ENCODE measurements around the gene ZNF80. TPM values are rescaled to one million over a fixed set of nuclear protein-coding genes. Genes with fewer than 3 reads are reported as not detected.

Gene ZNF80
- total RNA-seq, 3 donors from 2014 or later: 0.16 to 0.33 TPM; not detected in 1

- Histone ChIP-seq H3K27ac (no peak overlapping the region), H3K4me1 (no peaks in the 10 kb centered on the region), H3K36me3 (no peaks in the 10 kb centered on the region), H3K9me3 (peaks cover 0 to 17% of the 10 kb centered on the region in 2 donors), H3K27me3 (no peaks in the 10 kb centered on the region), H3K4me3 (no peak overlapping the region)
- no peak for DNase-seq (ENCODE audit: low spot score in 2 of 2)
- no peak for TF ChIP-seq POLR2A (IDR thresholded peaks at IDR 0.05)
- TF ChIP-seq POLR2AphosphoS5 (IDR thresholded peaks at IDR 0.05): no peak
- no peak for TF ChIP-seq CTCF (IDR thresholded peaks at IDR 0.05)
- intact Hi-C loops (cut with DNase I; ENCODE audit: low total_unique reads): no loop called here
Measured at GRCh38 chr3:114272271-114272670, 34.9 kb upstream of the ZNF80 start.

- TF ChIP-seq POLR2AphosphoS5 (IDR thresholded peaks at IDR 0.05) (no peak), CTCF (IDR thresholded peaks at IDR 0.05) (no peak), POLR2A (IDR thresholded peaks at IDR 0.05) (no peak)
- H3K4me1 ChIP-seq: no peaks in the 10 kb centered on the region
- DNase-seq (ENCODE audit: low spot score in 2 of 2): no peak
- H3K27ac ChIP-seq: no peak overlapping the region
- intact Hi-C loops (cut with DNase I; ENCODE audit: low total_unique reads): no loop called here
- no peaks in the 10 kb centered on the region for H3K27me3 ChIP-seq
- H3K4me3 ChIP-seq: no peak overlapping the region
- H3K9me3 ChIP-seq: peaks cover 0 to 17% of the 10 kb centered on the region in 2 donors
- no peaks in the 10 kb centered on the region for H3K36me3 ChIP-seq
Measured at GRCh38 chr3:114270019-114270418, 32.6 kb upstream of the ZNF80 start.

GRCh38 chr3:114260152-114260551, 22.8 kb upstream of the ZNF80 start:
- TF ChIP-seq POLR2AphosphoS5 (IDR thresholded peaks at IDR 0.05) (no peak), CTCF (IDR thresholded peaks at IDR 0.05) (no peak)
- H3K36me3 ChIP-seq: no peaks in the 10 kb centered on the region
- no peak overlapping the region for H3K4me3 ChIP-seq
- DNase-seq (ENCODE audit: low spot score in 2 of 2): no peak
- H3K4me1 ChIP-seq: no peaks in the 10 kb centered on the region
- intact Hi-C loops (cut with DNase I; ENCODE audit: low total_unique reads): no loop called here
- H3K9me3 ChIP-seq: peaks cover 0 to 19% of the 10 kb centered on the region in 2 donors
- H3K27ac ChIP-seq: no peak overlapping the region
- no peaks in the 10 kb centered on the region for H3K27me3 ChIP-seq

GRCh38 chr3:114259566-114259965, 22.2 kb upstream of the ZNF80 start:
- Histone ChIP-seq H3K27me3 (no peaks in the 10 kb centered on the region), H3K4me3 (no peak overlapping the region), H3K27ac (no peak overlapping the region), H3K36me3 (no peaks in the 10 kb centered on the region), H3K4me1 (no peaks in the 10 kb centered on the region), H3K9me3 (peaks cover 0 to 19% of the 10 kb centered on the region in 2 donors)
- DNase-seq (ENCODE audit: low spot score in 2 of 2): no peak
- TF ChIP-seq POLR2A (IDR thresholded peaks at IDR 0.05) (no peak), POLR2AphosphoS5 (IDR thresholded peaks at IDR 0.05) (no peak), CTCF (IDR thresholded peaks at IDR 0.05) (no peak)
- intact Hi-C loops (cut with DNase I; ENCODE audit: low total_unique reads): no loop called here

GRCh38 chr3:114253505-114253904, 16.1 kb upstream of the ZNF80 start:
- Histone ChIP-seq H3K27ac (no peak overlapping the region), H3K27me3 (no peaks in the 10 kb centered on the region)
- TF ChIP-seq POLR2A (IDR thresholded peaks at IDR 0.05) (no peak), CTCF (IDR thresholded peaks at IDR 0.05) (no peak)

More at GRCh38 chr3:114253505-114253904, 16.1 kb upstream of the ZNF80 start:
- no peaks in the 10 kb centered on the region for H3K36me3 ChIP-seq
- H3K4me1 ChIP-seq: no peaks in the 10 kb centered on the region
- no peak overlapping the region for H3K4me3 ChIP-seq
- intact Hi-C loops (cut with DNase I; ENCODE audit: low total_unique reads): no loop called here
- peaks cover 0 to 6% of the 10 kb centered on the region in 2 donors for H3K9me3 ChIP-seq
- DNase-seq (ENCODE audit: low spot score in 2 of 2): no peak

Data from breast epithelium (tissue), 4 donors.